HG03378 (cell line): ENCODE results near the gene RGS19.

Experiments used
- ATAC-seq: cut with Tn5 transposase; IDR thresholded peaks from one replicate; pipeline ENCODE4 v1.9.1; 2021; ENCODE audit warnings: mild to moderate bottlenecking, moderate library complexity; ENCODE audit not compliant: unreplicated experiment

RGS19 gene

DNA sequence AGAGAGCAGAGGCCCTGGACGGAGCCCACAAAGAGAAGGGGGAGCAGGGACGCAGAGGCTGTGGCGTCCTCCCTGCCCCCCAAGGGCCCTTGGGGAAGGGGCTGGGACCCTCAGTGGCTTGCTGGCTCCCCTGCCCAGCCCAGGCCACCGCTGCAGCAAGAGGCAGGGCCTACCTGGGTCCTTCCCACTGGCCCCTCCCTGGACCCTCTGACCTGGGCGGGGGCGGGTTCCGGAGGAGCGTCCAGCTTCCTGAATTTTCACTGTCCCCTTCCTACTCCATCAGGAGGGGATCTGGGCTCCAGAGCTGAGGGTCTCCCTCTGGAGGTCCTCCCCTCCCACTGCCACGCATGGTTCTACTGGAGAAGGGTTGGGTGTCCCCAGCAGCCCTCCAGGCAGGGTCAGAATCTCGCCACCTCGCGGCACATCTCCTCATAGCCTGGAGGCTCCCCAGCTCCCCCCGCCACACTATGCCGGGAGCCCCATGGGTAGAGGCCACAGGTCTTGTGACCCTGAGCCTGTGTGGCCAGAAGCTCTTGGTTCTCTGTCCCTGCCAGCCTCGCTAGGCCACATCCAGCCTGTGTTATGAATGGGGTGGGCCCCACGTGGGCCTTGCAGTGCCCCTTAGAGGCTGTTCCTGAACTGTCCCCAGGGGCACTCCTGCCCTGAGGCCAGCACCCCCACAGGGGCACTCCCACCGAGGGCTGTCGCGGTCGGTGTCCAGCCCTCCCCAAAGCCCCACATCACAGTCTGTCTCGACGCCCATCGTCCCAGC is 28.9 kb downstream of the RGS19 start:
- ATAC-seq, result no peak

DNA sequence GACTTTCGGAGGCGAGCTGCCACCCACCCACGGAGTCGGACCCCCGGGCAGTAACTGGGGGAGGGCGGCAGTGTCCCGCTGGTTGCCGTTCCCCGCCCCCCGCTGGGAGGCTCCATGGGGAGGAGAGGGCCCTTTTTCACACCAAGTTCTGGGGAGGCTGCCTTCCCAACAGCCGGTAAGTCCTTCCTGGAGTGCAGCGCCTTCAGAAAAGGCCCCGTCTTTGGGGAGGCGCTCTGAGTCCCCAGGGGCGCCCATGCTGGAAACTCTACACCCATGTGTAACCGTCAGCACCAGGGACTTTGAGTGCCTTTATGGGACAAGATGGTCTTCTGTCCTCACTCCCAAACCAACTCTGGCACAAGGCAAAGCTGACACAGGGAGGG is 29.4 kb downstream of the RGS19 start:
- ATAC-seq, result no peak

GRCh38 chr20:64049060-64049877 is 30.0 kb downstream of the RGS19 start, which contains the start of gene SOX18:
TSS of gene SOX18 (minus strand) at chr20:64049639. CDS start at chr20:64049516, 123 bp downstream.
- no peak for ATAC-seq

DNA sequence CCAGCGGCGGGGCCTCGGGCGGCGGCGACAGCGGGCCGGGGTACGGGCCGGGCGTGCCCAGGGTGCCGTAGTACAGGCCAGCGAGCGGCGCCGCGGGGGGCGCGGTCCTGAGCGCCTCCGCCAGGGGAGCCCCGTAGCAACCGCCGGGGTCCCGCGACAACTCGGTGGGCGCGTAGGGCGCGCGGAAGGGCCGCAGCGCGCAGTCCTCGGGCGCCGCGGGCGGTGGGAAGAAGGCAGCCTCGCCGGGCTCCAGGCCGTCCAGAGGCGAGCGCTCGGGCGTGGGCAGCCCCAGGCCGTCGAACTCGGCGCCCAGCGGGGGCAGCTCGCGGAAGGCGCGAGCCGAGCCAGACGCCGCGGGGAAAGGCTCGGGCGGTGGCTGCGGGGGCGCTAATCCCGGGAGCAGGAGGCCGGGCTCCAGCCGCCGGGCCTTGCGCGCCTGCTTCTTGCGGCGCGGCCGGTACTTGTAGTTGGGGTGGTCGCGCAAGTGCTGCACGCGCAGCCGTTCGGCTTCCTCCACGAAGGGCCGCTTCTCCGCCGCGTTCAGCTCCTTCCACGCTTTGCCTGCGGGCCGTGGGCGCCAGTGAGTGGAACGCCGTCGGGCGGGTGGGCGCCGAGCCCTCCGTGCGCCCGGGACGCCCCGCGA is 30.8 kb downstream of the RGS19 start:
- ATAC-seq, result no peak

GRCh38 chr20:64047968-64048401 is 31.3 kb downstream of the RGS19 start:
- ATAC-seq, result no peak

DNA sequence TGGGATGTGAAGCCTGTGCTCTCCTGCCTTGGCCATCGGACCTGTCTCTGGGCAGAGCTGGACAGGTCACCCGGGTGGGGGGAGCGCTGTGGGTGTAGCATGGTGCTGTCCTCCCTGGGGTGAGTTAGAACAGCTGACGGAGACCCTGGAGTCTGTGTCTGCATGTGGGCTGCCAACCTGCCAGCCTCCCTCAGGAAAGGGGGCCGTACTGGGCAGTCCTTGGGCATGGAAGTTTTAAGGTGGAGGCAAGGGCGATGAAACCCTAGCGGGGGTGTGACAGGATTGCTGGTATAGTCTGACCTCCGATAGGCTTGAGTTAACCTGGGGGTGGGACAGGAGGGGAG is 32.3 kb downstream of the RGS19 start:
- ATAC-seq, result no peak

GRCh38 chr20:64045346-64046011 is 33.8 kb downstream of the RGS19 start:
- no peak for ATAC-seq

GRCh38 chr20:64044484-64045247 is 34.7 kb downstream of the RGS19 start:
- ATAC-seq, result no peak

DNA sequence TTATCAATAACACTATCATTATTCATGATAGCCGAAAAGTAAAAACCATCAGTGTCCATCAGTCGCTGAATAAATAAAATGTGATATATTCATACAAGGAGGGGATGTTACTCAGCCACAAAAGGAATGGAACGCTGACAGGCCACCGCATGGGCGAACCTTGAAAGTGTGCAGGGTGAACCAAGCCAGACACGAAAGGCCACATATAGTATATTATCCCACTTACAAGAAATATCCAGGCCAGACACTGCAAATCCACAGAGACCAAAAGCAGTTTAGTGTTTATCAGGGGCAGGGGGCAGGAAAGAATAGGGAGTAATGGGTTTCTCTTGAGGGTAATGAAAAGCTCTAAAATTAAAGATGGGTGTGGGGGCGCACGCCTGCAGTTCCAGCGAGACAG is 35.5 kb downstream of the RGS19 start:
- no peak for ATAC-seq

- ATAC-seq, result no peak
Measured at GRCh38 chr20:64042054-64042781, 37.1 kb downstream of the RGS19 start.

DNA sequence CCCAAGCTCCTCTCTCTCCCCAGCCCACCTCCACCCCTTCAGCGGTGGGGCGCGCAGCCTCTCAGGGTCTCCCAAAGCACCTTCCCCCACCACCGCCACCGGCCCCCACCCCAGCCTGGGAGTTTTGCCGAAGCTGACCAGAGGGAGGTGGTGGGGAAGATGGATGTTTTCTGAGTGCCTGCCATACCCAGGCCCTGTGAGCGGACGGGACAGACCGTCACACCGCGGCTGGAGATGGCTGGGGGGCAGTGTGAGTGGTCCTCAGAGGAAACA is 37.6 kb downstream of the RGS19 start:
- no peak for ATAC-seq

DNA sequence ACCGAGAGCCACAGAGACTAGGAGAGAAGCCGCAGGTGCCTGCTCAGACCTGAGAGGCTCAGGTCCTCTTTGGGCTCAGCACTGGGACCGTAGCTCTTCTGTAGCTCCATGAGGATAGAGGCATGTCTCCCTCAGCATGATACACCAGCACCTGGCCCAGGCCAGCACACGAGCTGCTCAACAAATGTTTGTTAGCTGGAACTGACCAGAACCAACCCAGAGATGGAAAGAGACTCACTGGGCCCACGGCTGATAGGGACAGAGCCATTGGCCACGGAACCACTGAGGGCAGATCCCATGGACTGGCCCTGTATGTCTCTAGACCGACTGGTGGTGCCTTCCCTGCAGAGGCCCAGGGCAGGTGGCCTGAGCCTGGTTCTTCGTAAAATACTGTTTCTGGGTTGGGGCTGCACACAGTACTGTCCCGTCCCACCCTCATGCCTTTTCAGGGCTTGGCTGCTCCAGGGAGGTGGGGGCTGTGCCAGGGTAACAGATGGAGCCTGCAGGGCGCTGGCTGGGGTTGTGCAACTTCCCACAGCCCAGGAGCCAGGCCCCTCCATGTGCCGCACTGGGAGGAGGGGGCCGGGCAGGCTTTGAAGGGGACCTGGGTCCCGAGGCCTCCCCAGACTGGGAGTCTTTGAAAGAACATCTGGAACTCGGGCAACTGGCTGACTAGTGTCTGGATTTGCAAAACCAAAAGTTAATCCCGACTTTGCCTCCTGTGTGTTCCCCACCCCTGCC is 38.1 kb downstream of the RGS19 start:
- ATAC-seq, result no peak

GRCh38 chr20:64040231-64041039 is 38.9 kb downstream of the RGS19 start:
- ATAC-seq, result no peak

DNA sequence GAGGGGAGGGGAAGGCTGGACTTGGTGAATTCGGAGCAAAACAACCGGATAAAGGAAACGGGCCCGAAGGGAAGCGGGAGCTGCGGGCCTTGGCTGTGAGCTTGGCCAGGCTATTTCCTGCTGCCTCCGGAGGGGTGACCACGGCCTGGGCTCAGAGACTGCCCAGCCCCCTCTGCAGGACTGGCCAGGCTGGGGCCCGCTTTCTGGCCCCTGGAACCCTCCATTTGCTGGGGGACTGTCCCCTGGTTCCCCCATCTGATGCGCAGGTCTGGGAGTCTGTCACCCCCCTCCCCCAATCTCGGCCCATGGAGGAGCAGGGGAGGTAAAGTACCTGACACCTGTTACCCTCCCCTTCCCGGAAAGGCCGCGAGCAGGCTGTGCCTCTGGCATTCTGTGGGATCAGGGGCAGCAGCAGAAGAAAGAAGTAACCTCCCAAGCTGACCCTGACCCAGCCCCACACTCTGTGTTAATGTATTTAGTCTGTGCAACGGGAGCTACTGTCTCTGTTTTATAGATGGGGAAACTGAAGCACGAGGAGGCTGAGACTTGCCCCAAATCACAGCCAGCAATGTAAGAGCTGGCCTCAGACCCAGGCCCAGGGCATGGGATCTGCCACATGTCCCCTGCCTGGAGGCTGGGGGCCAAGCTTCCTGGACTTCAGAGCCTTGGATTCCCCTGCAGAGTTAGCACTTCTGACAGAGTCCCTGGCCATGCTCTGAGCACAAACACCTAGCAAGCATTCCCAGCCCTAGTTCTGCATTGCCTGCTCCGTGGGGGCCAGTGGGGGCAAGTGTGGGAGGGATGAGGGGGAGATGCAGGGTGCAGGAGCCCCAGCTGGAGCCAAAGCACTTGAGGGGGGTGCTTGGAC is 39.8 kb downstream of the RGS19 start:
- ATAC-seq, result no peak

- no peak for ATAC-seq
Measured at GRCh38 chr20:64038565-64039292, 40.6 kb downstream of the RGS19 start.

- ATAC-seq, result no peak
Measured at GRCh38 chr20:64038224-64038564, 41.1 kb downstream of the RGS19 start.
